ENCODE data around the gene WASHC3.
"Not testable (repeated sequence)": the region's sequence is repeated elsewhere in the genome, so short reads cannot be mapped to it uniquely, and the experiment has no call there.

Gene WASHC3, protein sequence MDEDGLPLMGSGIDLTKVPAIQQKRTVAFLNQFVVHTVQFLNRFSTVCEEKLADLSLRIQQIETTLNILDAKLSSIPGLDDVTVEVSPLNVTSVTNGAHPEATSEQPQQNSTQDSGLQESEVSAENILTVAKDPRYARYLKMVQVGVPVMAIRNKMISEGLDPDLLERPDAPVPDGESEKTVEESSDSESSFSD

DNA sequence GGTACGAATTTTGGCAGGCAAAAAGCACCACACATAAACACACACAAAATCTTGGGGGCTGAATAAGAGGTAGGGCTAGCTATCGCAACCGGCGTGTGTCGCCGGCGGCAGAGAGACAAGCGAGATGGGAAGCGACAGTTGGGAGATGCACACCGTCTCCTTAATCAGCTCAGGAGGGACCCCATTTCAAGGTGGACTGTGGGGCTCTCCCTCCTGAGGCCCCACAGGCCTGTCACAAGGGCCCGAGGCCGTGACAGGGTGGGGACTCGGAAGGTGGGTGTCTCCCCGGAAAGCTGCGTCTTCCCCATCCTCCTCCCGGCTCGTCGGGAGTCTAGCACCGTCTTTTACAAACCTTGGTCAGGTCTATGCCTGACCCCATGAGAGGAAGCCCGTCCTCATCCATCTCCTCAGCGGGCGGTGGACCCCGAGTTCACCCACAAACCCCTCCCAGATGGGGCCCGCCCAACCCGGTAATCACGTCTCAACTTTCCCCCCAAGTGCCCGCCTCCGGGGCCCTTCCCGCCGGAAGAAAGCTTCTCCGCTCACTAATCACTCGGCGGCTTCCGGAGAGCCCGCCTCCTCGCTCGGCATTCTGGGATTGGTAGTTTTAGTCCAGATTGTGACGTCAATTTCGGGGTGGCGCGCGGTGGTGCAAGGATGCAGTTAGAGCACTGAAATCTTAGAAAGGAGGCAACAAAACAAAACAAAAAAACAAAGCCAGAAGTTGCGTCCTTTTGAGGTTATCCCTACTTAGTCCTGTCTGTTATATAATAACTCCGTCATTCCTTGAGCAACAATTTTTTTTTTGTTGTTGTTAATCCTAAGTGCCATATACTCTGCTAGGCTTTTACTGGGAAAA is at the start of gene WASHC3:
WASHC3 (minus strand) TSS at position 432 of the 859 bp plus-strand sequence; CDS start at position 403, 29 bp downstream.
- Mint-ChIP-seq H3K4me3 (peak within 1 kb of the TSS; percentile 96), H3K27ac (peak within 1 kb of the TSS; percentile 98), H3K9me3 (no peaks in the 10 kb centered on the region), H3K4me1 (peaks cover 21% of the 10 kb centered on the region), H3K36me3 (peaks cover 43% of the 10 kb centered on the region)
- DNase-seq (ENCODE audit: low spot score in 2 of 2) (peak; percentile 77 to 95), ATAC-seq (peak; percentile 93)

DNA sequence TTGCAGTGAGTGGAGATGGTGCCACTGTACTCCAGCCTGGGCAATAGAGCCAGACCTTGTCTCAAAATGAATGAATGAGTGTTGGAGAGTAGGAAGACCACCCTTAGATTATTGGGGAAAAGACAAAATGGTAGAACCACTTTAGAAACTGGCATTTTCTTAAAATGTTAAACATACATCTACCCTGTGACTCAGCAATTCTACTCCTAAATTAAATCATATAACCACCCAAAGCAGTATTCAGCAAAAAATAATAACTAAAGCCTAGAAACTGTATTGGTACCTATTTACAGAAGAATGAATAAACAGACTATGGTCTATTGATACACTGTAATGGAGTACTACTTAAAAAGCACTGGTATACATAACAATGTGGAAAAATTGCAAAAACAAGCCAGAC is 49.0 kb upstream of the WASHC3 start:
- no peak for ATAC-seq
- DNase-seq (ENCODE audit: low spot score in 2 of 2), result no peak
- Mint-ChIP-seq H3K36me3 (peaks cover 69% of the 10 kb centered on the region), H3K9me3 (no peaks in the 10 kb centered on the region), H3K4me1 (peaks cover 5% of the 10 kb centered on the region), H3K27ac (no peak overlapping the region), H3K4me3 (no peak overlapping the region)

DNA sequence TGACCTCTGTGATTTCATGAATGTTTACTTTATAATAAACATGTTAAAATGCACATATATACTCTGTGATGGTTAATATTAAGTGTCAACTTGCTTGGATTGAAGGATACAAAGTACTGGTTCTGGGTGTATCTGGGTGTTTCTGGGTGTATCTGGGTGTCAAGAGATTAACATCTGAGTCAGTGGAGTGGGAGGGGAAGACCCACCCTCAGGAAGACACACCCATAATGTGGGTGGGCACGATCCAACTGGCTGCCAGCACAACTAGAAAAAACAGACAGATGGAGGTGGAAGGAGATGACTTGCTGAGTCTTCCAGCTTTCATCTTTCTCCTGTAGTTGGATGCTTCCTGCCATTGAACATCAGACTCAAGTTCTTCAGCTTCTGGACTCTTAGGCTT is 46.2 kb upstream of the WASHC3 start:
- Mint-ChIP-seq H3K4me3 (no peak overlapping the region), H3K27ac (no peak overlapping the region), H3K36me3 (peaks cover 89% of the 10 kb centered on the region), H3K9me3 (no peaks in the 10 kb centered on the region), H3K4me1 (peaks cover 5% of the 10 kb centered on the region)
- no peak for DNase-seq (ENCODE audit: low spot score in 2 of 2)
- ATAC-seq, result no peak

DNA sequence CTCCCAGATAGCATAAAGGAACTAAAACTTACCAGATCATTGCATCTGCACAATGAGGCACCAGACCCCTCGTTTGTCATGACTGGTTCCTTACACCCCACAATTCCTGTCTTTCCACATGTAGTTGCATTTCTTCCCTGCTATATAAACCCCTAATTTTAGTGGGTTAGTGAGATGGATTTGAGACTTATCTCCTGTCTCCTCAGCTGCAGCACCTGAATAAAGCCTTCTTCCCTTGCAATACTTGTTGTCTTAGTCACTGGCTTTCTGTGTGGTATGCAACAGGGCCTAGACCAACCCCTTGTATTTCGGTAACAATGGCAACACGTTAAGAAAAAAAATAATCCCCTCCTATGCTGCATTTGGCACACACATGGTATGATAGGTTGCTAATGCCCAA is 45.1 kb upstream of the WASHC3 start:
- Mint-ChIP-seq H3K4me1 (peaks cover 5% of the 10 kb centered on the region), H3K36me3 (peaks cover 94% of the 10 kb centered on the region), H3K27ac (no peak overlapping the region), H3K4me3 (no peak overlapping the region), H3K9me3 (no peaks in the 10 kb centered on the region)
- ATAC-seq, result no peak
- DNase-seq (ENCODE audit: low spot score in 2 of 2), result no peak

DNA sequence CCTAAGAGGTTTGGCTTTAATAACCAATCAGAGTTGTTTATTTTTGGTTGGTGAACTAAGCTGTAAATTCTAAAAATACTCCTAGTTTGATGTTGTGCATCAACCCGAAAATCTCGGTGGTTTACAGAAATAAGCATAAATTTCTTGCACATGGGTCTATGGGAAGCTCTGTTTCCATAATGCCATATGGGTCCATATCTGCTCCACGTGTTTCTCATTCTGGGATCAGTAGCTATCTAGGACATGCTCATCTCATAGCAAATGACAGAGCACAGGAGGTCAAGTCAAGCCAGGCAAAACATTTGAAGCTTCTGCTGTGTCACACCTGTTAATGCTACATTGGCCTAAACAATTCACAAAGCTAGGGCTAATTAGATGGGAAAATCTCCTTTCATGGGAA is 35.1 kb upstream of the WASHC3 start:
- no peak overlapping the region for H3K27ac Mint-ChIP-seq
- ATAC-seq (no peak), DNase-seq (ENCODE audit: low spot score in 2 of 2) (no peak)
- no peaks in the 10 kb centered on the region for H3K4me1 Mint-ChIP-seq
- peaks cover 57% of the 10 kb centered on the region for H3K36me3 Mint-ChIP-seq
- no peak overlapping the region for H3K4me3 Mint-ChIP-seq
- no peaks in the 10 kb centered on the region for H3K9me3 Mint-ChIP-seq

DNA sequence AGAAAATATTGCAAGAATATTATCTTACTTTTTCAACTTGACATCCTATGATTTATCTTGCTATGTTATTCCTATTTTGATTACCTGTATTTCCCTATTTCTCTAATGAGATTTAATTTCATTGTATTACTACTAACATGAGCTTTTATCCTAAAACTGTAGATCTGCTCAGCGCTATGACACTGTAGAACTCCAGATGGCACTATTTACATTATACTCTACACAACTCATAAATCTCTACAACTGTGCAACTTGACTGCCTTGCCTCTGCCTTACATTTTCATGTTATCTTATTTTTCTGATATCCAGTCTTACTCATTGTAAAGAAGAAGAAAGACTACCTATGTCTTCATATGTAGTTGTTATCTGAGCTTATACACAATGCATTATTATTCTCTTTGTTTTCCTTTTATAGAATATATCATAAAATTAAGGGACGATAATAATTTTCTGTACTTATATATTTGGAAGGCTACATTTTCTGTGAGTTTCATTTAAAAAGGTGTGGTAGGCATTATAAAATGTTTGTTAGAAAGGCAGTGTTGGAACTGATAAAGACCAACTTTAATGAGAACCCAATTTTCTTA is 34.0 kb upstream of the WASHC3 start:
- ATAC-seq, result peak; percentile 42
- H3K9me3 Mint-ChIP-seq, result no peaks in the 10 kb centered on the region

DNA sequence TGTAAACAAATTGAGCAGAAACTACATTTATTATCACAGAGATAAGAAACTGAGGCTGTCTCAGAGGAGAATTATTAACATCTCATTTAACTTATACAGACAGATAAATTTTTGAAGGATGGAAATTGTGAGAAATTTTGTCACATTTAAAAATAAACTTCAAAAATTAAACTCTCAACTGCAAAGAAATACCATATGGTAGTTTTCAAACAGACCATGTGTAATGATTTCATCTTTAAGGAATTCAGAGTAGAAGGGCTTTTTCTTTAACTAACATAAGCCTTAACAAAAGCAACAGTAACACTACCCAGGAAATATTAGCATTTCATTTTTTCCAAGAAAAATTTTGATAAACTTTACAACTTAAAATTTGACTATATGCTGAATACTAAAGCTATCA is 31.5 kb upstream of the WASHC3 start:
- Mint-ChIP-seq H3K27ac (no peak overlapping the region), H3K4me1 (no peaks in the 10 kb centered on the region), H3K36me3 (peaks cover 37% of the 10 kb centered on the region), H3K9me3 (no peaks in the 10 kb centered on the region), H3K4me3 (no peak overlapping the region)
- DNase-seq (ENCODE audit: low spot score in 2 of 2), result no peak
- no peak for ATAC-seq

More for the DNA sequence above, 34.0 kb upstream of the WASHC3 start:
- Mint-ChIP-seq H3K36me3 (peaks cover 54% of the 10 kb centered on the region), H3K27ac (no peak overlapping the region), H3K4me3 (no peak overlapping the region), H3K4me1 (no peaks in the 10 kb centered on the region)
- DNase-seq (ENCODE audit: low spot score in 2 of 2), result no peak

DNA sequence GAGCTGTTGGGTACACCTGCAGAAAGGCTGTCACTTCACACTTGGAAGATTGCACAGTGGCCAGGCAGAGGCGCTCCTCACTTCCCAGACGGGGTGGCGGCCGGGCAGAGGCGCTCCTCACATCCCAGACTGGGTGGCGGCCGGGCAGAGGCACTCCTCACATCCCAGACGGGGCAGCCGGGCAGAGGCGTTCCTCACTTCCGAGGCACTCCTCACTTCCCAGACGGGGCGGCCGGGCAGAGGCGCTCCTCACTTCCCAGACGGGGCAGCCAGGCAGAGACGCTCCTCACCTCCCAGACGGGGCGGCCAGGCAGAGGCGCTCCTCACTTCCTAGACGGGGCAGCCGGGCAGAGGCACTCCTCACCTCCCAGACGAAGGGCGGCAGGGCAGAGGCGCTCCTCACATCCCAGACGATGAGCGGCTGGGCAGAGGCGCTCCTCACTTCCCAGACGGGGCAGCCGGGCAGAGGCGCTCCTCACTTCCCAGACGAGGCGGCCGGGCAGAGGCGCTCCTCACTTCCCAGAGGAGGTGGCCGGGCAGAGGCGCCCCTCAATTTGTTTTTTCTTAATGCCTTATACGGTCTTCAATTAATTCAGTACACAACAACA is 27.5 kb upstream of the WASHC3 start:
- peaks cover 26% of the 10 kb centered on the region for H3K36me3 Mint-ChIP-seq
- ATAC-seq; H3K27ac Mint-ChIP-seq; H3K4me1 Mint-ChIP-seq; H3K9me3 Mint-ChIP-seq; H3K4me3 Mint-ChIP-seq; DNase-seq (ENCODE audit: low spot score in 2 of 2): not testable (repeated sequence)

DNA sequence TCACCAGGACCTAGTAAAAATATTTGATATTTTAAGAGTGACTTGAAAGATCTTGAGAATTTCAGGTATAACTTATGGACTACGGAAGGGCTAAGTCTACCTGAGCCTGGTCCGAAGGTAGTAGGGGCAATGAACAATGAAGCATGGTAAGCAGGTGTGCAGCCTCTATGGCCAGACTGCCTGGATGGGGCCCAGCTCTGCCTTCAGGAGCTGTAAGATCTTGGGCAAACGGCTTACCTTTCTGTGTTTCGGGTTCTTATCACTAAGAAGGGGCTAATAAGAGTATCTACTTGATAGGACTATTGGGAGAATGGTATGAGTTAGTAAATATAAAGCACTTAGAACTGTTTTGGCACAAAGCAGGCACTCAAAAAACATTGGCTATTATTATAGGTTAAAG is 19.1 kb upstream of the WASHC3 start:
- Mint-ChIP-seq H3K36me3 (peaks cover 76% of the 10 kb centered on the region), H3K27ac (no peak overlapping the region), H3K4me3 (no peak overlapping the region), H3K4me1 (no peaks in the 10 kb centered on the region), H3K9me3 (no peaks in the 10 kb centered on the region)
- DNase-seq (ENCODE audit: low spot score in 2 of 2) (no peak), ATAC-seq (no peak)

DNA sequence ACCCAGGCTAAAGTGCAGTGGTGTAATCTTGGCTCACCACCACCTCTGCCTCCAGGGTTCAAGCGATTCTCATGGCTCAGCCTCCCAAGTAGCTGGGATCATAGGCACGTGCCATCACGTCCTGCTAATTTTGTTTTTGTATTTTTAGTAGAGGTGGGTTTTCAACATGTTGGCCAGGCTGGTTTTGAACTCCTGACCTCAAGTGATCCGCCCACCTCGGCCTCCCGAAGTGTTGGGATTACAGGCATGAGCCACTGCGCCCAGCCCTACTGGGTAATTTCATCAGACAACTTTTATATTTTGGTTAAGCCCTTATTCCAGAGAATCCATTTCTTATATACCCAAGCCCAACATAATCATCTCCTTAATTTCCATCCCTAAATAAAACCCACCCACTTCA is 10.3 kb upstream of the WASHC3 start:
- peaks cover 34% of the 10 kb centered on the region for H3K36me3 Mint-ChIP-seq
- H3K4me1 Mint-ChIP-seq; DNase-seq (ENCODE audit: low spot score in 2 of 2); H3K4me3 Mint-ChIP-seq; H3K27ac Mint-ChIP-seq; H3K9me3 Mint-ChIP-seq; ATAC-seq: not testable (repeated sequence)

DNA sequence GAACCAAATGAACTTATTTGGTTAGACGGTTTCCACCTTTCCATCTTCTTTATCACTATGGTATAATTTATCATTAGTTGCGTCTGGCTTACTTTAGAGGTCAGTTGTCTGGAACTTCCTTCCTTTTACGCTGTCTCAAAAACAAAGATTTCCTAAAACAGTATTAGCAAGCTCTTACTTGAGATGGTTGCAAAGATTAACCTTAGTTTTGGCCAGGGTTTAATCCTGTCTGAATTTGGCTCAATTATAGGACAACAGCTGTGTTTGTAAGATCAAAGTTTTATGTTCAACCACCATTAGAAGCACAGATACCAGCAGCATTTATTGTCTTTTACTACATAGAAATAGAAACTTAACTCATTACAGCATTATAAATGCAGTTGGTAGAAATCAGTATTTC is 7.9 kb upstream of the WASHC3 start:
- H3K4me1 Mint-ChIP-seq, result no peaks in the 10 kb centered on the region
- ATAC-seq (no peak), DNase-seq (ENCODE audit: low spot score in 2 of 2) (no peak)
- no peaks in the 10 kb centered on the region for H3K9me3 Mint-ChIP-seq
- no peak overlapping the region for H3K27ac Mint-ChIP-seq
- H3K4me3 Mint-ChIP-seq, result no peak overlapping the region
- H3K36me3 Mint-ChIP-seq, result peaks cover 16% of the 10 kb centered on the region

DNA sequence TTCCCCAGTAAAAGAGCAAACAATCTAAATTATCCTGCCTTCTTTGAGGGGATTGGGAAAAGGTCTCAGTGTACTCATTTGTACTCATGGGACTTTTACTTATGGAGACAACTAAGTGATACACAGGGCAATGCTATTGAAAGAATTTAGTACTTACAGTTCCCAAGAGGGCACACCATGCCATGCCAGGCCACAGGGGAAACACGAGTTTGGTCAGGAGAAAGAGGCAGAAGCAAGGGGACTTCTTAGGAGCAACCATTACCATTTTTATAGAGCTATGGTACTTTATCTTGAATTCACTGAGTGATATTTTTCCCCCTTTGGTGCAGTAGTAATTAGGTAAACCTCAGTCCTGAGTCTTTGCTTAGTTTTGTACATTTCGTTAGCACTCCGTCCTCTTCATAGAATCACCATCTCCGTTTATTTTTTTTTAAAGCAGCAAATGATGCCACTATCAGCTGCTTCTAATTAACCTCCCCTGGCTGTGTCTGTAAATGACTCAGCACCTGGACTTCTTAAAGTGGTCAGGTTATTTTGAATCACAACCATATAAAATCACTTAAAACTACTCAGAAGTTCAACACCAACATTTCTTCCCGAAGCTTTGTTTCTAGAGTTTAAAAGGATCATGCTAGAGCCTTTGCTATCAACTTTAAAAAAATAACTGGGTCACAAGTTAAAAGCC is 5.9 kb upstream of the WASHC3 start:
- H3K4me1 Mint-ChIP-seq, result no peaks in the 10 kb centered on the region
- no peaks in the 10 kb centered on the region for H3K36me3 Mint-ChIP-seq
- no peak overlapping the region for H3K27ac Mint-ChIP-seq
- ATAC-seq, result no peak
- H3K9me3 Mint-ChIP-seq, result no peaks in the 10 kb centered on the region
- no peak overlapping the region for H3K4me3 Mint-ChIP-seq
- DNase-seq (ENCODE audit: low spot score in 2 of 2), result no peak

DNA sequence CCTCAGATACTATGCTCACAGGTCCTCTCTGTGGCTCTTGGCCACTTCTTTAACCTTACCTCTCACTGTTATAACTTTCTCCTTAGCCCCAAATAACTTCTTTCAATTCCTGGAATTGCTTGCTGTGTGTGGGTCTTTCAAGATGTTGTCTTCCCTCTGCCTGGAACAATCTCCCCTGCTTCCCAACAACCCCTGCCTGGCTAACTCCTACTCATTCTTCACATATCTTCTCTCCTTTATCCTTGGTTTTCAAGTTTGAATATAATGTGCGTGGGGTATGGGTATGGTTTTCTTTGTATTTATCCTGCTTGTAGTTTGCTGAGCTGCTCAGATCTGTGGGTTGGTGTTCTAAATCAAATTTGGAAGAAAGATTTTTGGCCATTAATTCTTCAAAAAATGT is 2.7 kb upstream of the WASHC3 start:
- Mint-ChIP-seq H3K4me3 (no peak overlapping the region), H3K9me3 (no peaks in the 10 kb centered on the region), H3K4me1 (peaks cover 12% of the 10 kb centered on the region), H3K27ac (no peak overlapping the region), H3K36me3 (peaks cover 18% of the 10 kb centered on the region)
- no peak for ATAC-seq
- DNase-seq (ENCODE audit: low spot score in 2 of 2), result no peak

DNA sequence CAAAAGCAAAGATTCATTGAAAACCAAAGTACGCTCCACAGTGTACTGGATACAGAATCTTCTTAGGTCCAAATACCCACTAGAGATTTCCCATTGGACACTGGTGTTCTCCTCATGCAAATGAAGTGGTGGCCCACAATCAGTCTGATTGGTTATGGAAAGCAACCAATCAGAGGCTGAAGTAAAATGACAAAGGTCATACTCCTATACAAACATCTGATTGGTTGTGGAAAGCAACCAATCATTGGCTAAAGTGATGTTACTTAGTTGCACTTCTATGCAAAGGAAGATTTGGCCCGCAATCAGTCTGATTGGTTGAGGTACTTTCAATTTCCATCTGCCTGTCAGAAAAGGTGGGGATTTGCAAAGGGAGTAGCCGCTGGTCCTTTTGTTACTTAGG is 1.3 kb upstream of the WASHC3 start:
- Mint-ChIP-seq H3K9me3 (no peaks in the 10 kb centered on the region), H3K36me3 (peaks cover 30% of the 10 kb centered on the region), H3K27ac (no peak overlapping the region), H3K4me3 (no peak overlapping the region), H3K4me1 (peaks cover 18% of the 10 kb centered on the region)
- ATAC-seq, result no peak
- DNase-seq (ENCODE audit: low spot score in 2 of 2), result no peak

DNA sequence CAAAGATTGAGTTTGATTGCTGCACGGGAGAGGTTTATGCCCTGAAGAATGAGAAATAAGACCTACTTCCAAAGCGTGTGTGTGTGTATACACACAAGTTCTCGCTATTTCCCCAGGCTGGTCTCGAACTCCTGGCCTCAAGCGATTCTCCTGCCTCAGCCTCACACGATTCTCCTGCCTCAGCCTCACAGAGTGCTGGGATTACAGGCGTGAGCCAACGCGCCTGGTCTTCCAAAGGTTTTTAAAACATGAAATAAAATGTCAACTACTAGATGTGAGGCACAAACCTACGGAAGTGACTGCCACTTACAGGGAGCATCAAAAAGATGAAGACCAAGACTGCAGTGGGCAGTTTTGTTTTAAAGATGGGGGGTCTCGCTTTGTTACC is 622 bp upstream of the WASHC3 start:
- Mint-ChIP-seq H3K27ac (peak overlapping the region; percentile 98), H3K9me3 (no peaks in the 10 kb centered on the region), H3K36me3 (peaks cover 36% of the 10 kb centered on the region), H3K4me1 (peaks cover 18% of the 10 kb centered on the region), H3K4me3 (peak overlapping the region; percentile 96)
- no peak for ATAC-seq
- no peak for DNase-seq (ENCODE audit: low spot score in 2 of 2)
